ENCODE measurements around the gene AIPL1.

DNA sequence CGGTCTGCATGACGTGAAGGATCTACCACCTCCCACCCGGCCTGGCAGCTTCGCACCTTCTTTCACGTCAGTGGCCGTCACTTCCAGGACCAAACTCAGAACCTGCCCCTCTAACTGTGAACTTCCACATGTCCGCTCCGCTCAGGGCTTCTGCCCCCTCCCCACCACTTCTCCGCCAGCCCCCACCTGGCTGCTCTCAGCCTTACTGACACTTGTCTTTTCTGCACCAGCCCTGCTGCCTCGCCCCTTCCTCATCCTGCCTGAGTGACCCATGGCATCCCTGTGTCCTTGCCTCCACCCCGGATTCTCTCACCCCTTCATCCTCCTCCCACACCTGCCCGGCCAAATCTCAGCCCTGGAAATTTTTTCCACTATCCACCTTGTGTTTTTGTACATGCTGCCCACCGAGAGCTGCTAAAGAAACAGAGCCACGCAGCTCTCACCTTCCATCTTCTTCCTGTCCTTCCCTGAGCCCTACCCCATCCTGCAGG, 23.6 kb upstream of the AIPL1 start:
- TF ChIP-seq, protein P1, sequence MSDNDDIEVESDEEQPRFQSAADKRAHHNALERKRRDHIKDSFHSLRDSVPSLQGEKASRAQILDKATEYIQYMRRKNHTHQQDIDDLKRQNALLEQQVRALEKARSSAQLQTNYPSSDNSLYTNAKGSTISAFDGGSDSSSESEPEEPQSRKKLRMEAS (IDR thresholded peaks at IDR 0.05; ENCODE audit: insufficient read depth, insufficient read length), result no peak
- TF ChIP-seq, protein P2, sequence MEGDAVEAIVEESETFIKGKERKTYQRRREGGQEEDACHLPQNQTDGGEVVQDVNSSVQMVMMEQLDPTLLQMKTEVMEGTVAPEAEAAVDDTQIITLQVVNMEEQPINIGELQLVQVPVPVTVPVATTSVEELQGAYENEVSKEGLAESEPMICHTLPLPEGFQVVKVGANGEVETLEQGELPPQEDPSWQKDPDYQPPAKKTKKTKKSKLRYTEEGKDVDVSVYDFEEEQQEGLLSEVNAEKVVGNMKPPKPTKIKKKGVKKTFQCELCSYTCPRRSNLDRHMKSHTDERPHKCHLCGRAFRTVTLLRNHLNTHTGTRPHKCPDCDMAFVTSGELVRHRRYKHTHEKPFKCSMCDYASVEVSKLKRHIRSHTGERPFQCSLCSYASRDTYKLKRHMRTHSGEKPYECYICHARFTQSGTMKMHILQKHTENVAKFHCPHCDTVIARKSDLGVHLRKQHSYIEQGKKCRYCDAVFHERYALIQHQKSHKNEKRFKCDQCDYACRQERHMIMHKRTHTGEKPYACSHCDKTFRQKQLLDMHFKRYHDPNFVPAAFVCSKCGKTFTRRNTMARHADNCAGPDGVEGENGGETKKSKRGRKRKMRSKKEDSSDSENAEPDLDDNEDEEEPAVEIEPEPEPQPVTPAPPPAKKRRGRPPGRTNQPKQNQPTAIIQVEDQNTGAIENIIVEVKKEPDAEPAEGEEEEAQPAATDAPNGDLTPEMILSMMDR (IDR thresholded peaks at IDR 0.05; ENCODE audit: extremely low read depth in 1 of 2, insufficient read depth in 1 of 2, low read depth in 1 of 2, low read length in 2 of 2), result no peak
- no peak for TF ChIP-seq POLR2A (IDR thresholded peaks at IDR 0.05; ENCODE audit: low read depth, low read length)

All from endothelial cell of umbilical vein (primary cell).